SH-SY5Y (cell line): ENCODE results near the gene ONECUT2.

ENCODE experiments used
- GATA2 ChIP-seq: IDR thresholded peaks from 2 replicates; pipeline ENCODE4 v1.6.1; 2011; ENCODE audit warnings: mild to moderate bottlenecking, low read depth, low read length
- GATA3 ChIP-seq: IDR thresholded peaks from 2 replicates; pipeline ENCODE4 v1.6.1; 2011; ENCODE audit warnings: low read depth, mild to moderate bottlenecking, low read length, moderate library complexity

DNA sequence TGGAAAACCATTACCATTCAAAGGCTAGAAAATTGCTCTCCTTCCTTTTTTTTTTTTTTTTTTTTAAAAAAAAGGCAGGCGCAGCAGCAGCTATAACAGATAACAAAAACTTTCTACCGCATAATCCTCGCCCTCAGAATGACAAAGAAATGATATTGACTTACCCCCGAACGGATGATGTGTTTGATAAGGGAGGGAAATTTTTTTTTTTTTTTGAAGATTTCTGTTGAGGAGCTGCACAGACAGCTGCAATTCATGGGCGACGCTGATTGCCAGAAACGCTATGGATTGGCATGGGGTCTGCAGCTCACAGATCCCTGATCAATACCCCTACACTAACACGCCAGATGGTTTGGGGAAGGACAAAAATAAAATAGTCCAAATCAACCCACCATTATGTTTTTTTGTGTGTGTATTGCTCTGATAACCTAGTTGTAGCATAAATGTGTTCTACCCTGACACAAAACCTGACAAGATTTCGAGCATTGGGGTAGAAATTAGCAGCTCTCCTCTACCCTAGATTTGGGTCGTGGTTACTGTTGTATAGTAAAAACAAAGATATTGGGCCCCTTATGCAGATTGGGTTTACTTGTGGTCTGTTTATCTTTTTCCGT is 3.6 kb upstream of the ONECUT2 start:
- TF ChIP-seq GATA2 (no peak), GATA3 (no peak)
